GM21526 (cell line): ENCODE data around the gene TRIM59.
"Not testable (repeated sequence)": the region's sequence is repeated elsewhere in the genome, so short reads cannot be mapped to it uniquely, and the experiment has no call there.

ENCODE experiments used
- ATAC-seq: cut with Tn5 transposase; IDR thresholded peaks from one replicate; pipeline ENCODE4 v1.9.1; 2021; ENCODE audit warnings: moderate library complexity; ENCODE audit not compliant: unreplicated experiment, low FRiP score

TRIM59 gene

DNA sequence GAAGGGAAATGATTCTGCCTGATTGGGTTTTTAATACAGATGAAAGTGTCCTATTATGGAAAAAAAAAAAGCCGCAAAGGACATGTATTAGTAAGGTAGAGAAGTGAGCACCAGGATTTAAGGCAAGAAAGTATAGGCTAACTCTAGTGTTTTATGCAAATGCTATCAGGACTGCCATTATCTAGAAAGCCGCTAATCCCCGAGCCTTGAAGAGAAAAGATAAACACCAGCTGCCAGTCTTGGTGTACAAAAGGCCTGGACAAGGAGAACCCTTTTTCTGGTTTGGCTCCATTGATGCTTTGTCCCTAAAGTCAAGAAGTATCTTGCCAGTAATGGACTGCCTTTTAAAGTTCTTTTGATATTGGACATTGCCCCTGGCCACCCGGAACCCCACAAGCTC, 8.6 kb upstream of the TRIM59 start:
- ATAC-seq = no peak

DNA sequence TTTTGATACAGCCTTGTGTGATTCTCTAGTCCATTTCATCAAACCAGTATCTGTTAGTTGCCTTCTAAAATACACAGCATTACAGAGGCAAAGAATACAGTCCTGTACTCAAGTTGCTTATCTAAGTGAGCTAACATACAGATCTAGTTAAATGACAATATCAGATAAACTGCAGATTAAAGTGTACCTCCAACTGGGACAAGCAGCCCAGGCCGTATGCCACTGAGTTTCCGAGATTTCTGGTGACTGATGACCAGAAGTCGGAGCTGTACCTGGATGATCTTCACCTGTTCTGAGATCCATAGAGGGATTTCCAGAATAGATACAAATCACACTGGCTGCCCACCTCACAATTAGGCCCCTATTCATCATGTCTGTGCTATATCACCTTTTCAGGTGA, 6.3 kb upstream of the TRIM59 start:
- no peak for ATAC-seq

DNA sequence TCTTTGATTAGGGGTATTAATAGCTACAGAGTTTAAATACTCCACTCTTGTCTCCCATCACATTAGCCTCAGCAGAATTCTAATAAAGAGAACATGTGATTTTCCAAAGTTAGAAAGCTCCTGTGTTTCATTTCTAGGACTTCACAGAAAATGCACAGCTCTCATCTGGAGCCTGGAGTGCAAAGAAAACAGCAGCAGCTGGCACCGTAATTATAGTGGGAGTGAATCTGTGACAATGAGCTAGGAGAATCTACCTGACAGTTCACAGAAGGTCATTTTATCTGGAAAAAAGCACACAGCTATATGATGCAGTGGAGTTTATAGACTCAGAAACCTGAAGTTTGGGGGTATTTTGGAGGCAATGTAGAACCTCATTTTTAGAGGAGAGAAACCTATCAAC, 5.4 kb upstream of the TRIM59 start:
- ATAC-seq = no peak

- not testable (repeated sequence) for ATAC-seq
Observed at GRCh38 chr3:160452251-160452650, 2.7 kb upstream of the TRIM59 start.

GRCh38 chr3:160451602-160452001, 2.0 kb upstream of the TRIM59 start:
- no peak for ATAC-seq

DNA sequence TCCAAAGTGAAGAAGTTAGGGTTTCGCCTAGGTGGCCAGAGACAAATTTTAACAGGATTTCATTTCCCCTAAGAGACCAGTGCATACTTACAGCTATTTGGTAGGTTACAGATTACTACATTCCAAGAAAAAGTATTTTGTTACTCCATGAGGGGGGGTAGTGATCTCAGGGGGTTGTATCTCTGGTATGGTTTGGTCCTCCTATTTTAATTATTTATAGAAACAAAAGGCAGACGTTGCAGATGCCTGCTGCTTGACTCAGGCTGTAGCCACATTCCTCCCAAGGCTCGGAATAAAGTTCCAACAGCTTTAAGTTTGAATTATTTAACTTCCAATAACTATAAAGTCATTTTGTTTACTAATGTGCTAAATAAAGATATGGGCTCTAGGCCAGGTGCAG, 1.3 kb upstream of the TRIM59 start:
- ATAC-seq = no peak

DNA sequence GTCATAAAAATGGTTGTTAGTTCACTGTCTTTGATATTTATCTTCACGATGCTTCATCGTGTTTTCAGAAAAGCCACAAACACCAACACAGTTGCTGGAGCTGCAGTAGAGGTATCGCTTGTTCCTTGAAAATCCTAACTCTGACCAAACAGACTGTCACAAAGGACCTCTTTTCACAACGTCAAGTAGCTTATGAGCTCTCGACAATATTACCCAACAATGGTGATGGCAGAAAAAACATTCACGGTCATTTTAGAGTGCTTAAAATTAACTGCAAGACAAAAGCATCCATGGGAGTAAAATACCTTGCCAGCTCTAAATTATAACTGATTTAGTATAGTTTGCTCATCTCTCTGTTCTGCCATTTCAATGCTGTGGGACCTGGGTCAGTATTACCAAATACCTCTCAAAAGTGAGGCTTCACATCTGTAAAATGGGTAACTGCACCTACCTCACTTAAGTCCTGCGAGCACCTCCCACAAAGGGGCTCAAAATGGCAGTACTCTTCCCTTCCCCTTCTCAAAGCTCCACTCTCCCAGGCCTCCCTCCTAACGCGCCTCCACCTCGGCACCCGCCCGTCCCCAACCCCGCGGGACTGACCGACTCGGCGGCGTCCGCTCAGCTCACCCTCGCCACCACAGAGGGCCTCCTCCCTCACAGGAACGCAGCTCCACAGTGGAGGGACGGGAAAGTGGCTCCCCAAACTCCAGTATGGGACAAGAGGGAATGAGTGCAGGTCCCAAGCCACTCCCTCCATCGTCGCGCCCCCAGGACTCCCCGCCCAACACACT, 546 bp downstream of the TRIM59 start:
- ATAC-seq = peak; percentile 47

DNA sequence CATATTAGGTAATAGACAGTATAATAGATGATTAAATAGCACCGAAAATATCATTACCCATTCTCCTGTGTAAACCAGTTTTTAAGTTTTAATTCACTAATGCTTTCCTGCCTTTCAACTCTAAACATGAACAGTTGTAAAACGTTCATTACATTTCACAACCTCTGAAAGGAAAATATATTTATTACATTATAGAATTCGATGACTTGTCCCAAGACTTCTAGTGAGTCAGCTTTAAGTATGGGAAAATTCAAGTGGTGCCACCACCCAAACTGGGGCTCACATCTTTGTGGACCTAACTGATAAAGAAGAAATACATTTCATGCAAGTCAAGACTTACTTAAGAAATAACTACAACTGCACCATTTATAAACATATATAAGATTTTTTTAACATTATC, 2.0 kb downstream of the TRIM59 start:
- no peak for ATAC-seq

- no peak for ATAC-seq
Observed at GRCh38 chr3:160446522-160447056, 3.0 kb downstream of the TRIM59 start.

DNA sequence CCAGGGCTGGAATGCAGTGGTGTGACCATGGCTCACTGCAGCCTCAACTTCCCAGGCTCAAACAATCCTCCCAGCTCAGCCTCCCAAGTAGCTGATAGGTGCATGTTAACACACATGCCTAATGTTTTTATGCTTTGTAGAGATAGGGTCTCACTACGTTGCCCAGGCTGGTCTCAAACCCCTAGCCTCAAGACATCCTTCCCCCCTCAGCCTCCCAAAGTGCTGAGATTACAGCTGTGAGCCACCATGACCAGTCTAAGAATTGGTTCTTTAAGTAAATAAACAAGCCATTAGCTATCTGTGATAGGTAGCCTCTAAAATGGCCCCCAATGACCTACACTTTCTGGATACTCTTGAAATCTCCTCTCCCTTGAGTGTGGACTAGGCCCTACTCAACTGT, 3.7 kb downstream of the TRIM59 start:
- no peak for ATAC-seq

GRCh38 chr3:160444411-160444810, 5.2 kb downstream of the TRIM59 start:
- ATAC-seq = no peak

- ATAC-seq = no peak
Observed at GRCh38 chr3:160440687-160441086, 8.9 kb downstream of the TRIM59 start.

GRCh38 chr3:160437083-160437455, 12.5 kb downstream of the TRIM59 start:
- ATAC-seq = no peak

DNA sequence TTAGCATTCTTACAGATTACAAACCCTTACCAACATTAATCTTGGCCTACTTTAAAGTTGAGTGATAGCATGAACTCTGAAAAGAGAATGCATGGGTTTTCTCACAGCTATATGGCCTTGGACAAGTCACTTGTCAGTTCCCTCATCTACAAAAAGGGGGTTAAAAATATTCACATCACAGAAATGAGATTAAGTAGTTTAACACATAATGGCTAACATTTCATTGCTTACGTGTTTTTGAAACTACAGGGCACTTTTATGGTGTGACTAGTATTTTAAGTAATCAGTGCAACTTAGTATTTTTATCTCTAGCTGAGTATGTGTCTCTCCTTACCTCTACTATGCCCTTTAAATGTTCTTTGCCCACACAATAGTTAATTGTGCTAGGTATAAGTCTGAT, 13.8 kb downstream of the TRIM59 start:
- ATAC-seq = no peak

- no peak for ATAC-seq
Observed at GRCh38 chr3:160435095-160435494, 14.5 kb downstream of the TRIM59 start.

GRCh38 chr3:160434071-160434470, 15.5 kb downstream of the TRIM59 start:
- no peak for ATAC-seq

DNA sequence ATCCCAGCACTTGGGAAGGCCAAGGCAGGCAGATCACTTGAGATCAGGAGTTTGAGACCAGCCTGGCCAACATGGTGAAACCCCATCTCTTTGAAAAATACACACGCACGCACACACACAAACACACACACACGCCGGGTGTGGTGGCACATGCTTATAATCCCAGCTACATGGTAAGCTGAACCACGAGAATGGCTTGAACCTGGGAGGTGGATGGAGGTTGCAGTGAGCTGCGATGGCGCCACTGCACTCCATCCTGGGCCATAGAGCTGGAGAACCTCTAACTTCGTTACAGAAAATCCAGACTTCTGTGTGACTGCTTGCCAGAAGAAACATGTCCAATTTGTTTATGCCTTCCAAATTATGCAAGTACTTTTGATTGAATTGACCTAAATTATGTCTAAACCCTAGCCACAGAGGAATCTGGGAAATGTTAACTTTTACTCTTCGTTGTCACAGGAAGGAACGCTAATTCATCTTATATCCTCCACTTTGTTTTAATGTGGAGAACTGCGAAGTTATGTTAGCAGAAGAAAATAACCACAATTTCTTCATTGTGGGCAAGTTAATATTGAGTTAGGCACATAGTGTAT, 21.7 kb downstream of the TRIM59 start:
- ATAC-seq = no peak

DNA sequence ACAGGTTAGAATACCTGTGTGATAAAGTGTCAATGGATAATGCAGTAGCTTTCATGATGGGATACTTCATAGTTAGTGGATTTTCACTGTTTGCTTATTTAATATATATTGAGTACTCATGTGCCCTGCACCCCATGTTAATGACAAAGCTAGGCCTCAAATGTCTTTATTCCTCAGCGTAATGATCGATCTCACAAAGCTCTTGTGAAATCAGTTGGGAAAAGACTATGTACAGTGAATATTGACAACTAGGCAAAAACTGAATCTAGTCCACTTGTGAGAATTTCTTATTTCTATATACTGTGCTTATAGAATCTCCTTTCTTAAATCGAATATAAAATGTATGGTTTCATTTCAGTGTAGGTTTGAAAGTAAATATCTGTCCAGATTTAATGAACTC, 32.3 kb downstream of the TRIM59 start:
- no peak for ATAC-seq

- ATAC-seq = peak; percentile 80
Observed at GRCh38 chr3:160413613-160414248, 35.9 kb downstream of the TRIM59 start.

DNA sequence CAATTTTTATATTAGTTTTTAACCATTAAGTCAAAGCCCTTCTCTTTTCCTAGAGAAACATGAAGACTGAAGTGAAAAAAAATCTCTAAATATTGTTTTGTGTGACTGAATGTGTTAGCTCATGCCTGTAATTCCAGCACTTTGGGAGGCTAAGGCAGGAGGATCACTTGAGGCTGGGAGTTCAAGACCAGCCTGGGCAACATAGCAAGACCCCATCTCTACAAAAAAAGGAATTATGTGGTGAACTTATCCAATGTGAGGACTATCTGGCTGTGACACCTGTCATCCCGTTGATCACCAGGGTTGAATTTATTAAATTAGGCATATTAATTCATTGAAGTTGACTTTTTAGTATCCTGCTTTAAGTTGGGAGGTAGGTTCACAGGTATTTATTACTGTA, 37.1 kb downstream of the TRIM59 start:
- no peak for ATAC-seq

GRCh38 chr3:160409812-160410610, 39.6 kb downstream of the TRIM59 start:
- no peak for ATAC-seq
